NCI-H146 treated with DMSO at 0.1 percent for 48 hours (cell line): ENCODE data around the gene OR4D1.
A peak's percentile ranks its signal among the peaks of the same experiment; 100 is the strongest.
"Not testable (repeated sequence)": the region's sequence is repeated elsewhere in the genome, so short reads cannot be mapped to it uniquely, and the experiment has no call there.

Experiments
- DNase-seq: peaks from one replicate; lab custom pipeline; 2025; ENCODE audit not compliant: unreplicated experiment; lab: John Stamatoyannopoulos, UW

The OR4D1 gene

DNA sequence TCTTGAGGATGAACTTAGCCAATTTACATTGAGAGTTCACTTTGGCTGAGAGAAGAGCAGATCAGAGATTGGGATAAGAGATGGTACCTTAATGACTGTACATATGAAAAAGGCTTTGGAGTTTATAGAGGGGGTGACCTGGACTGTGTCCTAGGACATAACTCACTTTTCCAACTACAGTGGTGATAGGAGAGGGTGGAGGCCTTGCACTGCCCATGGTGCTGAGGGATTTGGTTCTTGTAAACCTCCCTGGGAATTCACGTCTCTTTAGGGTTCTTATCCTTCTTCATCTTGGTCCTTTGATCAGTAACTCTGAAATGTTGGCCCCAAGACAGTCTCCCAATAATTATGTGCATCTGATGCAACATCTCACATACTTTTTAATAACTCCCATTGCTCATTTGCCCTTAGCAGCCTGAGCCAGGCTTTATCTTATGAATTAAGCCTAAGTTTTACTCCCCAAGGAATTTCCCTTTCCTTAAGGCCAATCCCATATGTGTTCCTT is at the start of gene OR4D1:
Gene OR4D1, plus strand, starts transcription at position 455 of the 505 bp plus-strand sequence. CDS start 6,770 bp downstream, outside the sequence.
- DNase-seq, result no peak

- no peak for DNase-seq
Observed at GRCh38 chr17:58100506-58100905, 47.7 kb upstream of the OR4D1 start.

DNA sequence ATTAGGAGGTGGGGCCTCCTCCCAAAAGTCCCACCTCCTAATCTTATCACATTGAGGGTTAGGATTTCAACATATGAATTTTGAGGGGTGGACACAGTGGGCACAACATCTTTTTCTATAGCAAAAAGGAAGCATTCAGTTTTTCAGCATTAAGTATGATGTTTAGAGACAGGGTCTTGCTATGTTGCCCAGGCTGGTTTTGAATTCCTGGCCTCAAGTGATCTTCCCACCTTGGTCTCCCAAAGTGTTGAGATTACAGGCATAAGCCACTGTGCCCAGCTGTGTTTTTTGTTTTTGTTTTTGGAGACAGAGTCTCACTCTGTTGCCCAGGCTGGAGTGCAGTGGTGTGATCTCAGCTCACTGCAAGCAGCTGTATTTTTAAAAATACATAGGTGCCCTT is 46.3 kb upstream of the OR4D1 start:
- not testable (repeated sequence) for DNase-seq

DNA sequence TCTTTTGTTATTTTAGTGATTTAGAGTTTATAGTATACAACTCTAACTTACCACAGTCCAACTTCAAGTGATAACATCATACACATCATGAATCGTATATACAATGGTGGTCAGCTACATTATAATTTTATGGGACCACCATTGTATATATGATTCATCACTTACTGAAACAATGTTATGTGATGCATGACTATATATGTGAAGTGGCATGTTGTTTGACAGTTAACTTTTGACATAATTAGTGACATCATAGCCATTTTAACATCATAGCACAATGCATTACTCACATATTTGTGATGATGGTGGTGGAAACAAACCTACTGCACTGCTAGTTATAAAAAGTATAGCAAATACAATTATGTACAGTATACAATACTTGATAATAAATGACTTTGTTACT is 43.1 kb upstream of the OR4D1 start:
- DNase-seq, result no peak

GRCh38 chr17:58107306-58107705 is 40.9 kb upstream of the OR4D1 start:
- no peak for DNase-seq

GRCh38 chr17:58109197-58109596 is 39.0 kb upstream of the OR4D1 start:
- no peak for DNase-seq

- DNase-seq, result no peak
Observed at GRCh38 chr17:58110012-58110411, 38.2 kb upstream of the OR4D1 start.

DNA sequence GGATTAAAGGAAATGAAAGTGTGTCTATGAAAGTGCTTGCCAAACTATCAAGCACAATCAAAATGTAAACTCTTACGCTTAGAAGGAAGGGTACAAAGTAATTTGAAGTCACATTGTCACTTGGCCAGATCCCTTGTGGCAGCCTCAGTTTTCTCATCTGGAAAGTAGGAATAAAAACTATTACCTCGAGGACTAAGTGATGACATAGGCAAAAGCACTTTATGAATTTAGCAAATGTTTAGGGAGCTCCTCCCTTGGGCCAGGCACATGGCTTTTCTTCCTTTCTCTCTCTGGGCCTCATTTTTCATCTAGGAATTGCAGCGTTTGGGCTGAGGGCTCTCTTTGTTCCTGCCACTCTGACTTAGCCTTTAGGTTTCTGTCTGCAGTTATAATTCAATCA is 36.5 kb upstream of the OR4D1 start:
- no peak for DNase-seq

DNA sequence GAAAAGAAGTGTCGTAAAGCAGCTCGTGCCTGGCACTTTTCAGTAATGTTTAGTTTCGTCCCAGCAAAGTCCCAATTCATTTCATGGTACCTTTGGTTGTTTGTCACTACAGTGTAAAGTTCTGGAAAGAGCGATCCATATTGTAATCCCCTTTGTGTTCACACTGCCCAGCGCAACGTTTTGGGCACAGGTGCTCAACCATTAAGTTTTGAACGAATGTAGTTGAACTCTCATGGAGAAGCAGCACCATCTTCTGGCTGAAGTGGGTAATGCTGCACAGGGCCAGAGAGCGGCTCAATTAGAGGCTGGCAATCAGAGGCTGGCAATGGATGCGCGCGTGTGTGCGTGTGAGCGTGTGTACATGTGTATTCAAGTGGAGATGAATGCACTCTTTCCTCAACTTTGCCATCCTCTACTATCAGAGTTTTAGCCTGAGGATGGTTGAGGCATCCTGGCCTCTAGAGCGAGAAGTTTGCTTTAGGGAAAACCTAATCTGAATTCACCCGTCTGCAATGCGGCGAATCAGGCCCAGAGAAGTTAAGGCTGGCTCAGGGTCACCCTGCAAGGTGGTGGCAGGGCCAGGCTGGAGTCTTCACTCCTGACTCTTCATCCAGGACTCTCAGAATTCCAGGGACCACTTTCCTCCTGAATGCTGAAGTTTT is 35.1 kb upstream of the OR4D1 start:
- DNase-seq, result peak; percentile 31

- no peak for DNase-seq
Observed at GRCh38 chr17:58113947-58114346, 34.2 kb upstream of the OR4D1 start.

- DNase-seq, result no peak
Observed at GRCh38 chr17:58117382-58117781, 30.8 kb upstream of the OR4D1 start.

DNA sequence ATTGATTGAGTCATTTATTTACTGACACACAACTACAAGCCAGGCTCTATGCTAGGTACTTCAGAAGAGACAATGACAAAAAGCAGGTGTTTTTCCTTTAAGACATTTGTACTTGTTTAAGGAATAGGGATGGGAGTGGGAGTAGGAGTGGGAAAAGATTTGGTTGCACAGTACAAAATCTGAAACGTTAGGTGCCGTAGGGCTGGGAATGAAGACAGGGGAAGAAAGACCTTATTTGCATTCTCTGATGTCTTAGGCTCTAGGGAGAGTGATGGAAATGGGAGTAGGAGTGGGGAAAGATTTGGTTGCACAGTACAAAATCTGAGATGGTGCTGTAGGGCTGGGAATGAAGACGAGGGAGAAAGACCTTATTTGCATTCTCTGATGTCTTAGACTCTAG is 28.7 kb upstream of the OR4D1 start:
- DNase-seq, result no peak

DNA sequence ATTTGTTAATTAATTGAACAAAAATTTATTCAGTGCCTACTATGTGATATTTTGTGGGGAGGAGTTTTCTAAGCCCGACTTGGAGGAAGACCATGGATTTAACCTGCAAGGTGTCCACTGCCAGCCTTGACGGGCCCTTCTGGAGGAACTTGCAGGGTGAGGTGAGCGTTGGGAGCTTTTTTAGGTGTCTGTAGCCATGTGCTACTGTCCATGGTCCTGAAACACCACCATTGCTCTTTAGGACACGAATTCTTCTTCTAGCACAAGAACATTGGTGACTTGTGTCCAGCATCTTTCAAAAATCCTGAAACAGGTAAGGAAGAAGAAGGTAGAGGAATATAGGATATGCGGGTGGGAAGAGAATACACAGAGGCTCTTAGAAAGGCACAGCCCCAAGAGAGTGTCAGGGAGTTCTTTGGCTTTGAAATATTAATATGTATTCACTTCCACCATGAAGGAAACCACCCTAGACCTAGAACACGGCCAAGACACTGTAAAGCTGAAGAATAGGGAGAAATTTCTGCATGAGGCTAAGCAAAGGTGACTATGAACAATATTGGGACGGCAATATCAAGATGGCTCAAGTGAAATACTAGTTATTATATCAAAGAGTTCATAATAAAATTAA is 27.9 kb upstream of the OR4D1 start:
- DNase-seq, result no peak

DNA sequence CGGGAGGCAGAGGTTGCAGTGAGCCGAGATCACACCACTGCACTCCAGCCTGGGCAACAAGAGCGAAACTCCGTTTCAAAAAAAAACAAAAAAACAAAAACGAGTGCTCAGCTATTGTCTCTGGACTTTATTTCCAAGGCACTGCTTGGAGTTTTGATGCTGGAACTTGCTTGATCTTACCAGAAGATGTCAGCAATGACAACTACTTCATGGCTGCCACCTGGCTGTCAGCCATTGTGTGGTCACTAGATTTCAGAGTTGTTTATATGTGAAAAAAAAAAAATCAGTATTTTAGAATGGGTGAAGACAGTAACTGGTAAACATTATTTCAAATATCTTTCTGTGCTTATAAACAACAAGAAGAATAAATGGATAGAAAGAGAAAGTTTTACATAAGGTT is 26.3 kb upstream of the OR4D1 start:
- peak; percentile 24 for DNase-seq

DNA sequence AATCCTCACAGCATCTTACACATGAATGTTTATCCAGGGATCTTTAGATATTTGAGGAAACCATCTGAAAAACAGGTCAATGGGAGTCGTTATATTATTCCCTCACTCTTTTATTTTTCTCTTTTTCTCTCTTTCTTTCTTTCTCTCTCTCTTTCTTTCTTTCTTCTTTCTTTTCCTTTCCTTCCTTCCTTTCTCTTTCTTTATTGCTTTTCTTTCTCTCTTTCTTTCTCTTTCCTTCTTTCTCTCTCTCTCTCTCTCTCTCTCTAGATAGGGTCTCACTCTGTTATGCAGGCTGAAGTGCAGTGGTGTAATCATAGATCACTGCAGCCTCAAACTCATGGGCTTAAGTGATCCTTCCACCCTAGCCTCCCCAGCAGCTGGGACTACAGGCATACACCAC is 20.3 kb upstream of the OR4D1 start:
- no peak for DNase-seq

DNA sequence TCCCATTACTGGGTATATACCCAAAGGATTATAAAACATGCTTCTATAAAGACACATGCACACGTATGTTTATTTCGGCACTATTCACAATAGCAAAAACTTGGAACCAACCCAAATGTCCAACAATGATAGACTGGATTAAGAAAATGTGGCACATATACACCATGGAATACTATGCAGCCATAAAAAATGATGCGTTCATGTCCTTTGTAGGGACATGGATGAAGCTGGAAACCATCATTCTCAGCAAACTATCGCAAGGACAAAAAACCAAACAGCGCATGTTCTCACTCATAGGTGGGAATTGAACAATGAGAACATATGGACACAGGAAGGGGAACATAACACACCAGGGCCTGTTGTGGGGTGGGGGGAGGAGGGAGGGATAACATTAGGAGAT is 15.5 kb upstream of the OR4D1 start:
- DNase-seq, result not testable (repeated sequence)

GRCh38 chr17:58136669-58137279 is 11.4 kb upstream of the OR4D1 start:
- no peak for DNase-seq

GRCh38 chr17:58141505-58141904 is 6.7 kb upstream of the OR4D1 start:
- no peak for DNase-seq

- not testable (repeated sequence) for DNase-seq
Observed at GRCh38 chr17:58143335-58143734, 4.8 kb upstream of the OR4D1 start.

DNA sequence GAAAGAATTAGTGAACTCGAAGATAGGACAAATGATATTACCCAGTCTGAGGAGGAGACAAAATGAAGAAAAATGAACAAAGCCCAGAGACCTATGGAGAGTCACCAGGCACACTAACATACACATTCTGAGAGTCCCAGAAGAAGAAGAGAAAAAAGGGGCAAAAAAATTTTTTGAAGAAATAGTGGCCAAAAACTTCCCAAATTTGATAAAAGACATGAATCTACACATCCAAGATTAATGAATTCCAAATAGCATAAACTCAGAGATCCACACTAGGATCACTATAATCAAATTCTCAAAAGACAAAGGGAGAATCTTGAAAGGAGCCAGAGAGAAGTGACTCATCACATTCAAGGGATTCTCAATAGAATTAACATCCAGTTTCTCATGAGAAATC is 3.4 kb upstream of the OR4D1 start:
- DNase-seq, result no peak

- no peak for DNase-seq
Observed at GRCh38 chr17:58148609-58149008, 425 bp downstream of the OR4D1 start.

- no peak for DNase-seq
Observed at GRCh38 chr17:58150394-58150793, 2.2 kb downstream of the OR4D1 start.
